Neuronal stem cell (in vitro differentiated cells): ENCODE data around the gene KRT6B.
"Not testable (repeated sequence)": the region's sequence is repeated elsewhere in the genome, so short reads cannot be mapped to it uniquely, and the experiment has no call there.

Source experiments
- DNase-seq: peaks from one replicate; pipeline ENCODE4 v3.0.0-alpha.2; 2013; ENCODE audit warnings: low spot score
- H2AFZ ChIP-seq: one replicate; pipeline ENCODE4 v1.6.1; 2013; ENCODE audit warnings: mild to moderate bottlenecking, low read length, inconsistent platforms
- H2AK5ac ChIP-seq: 2 replicates; pipeline ENCODE4 v1.6.1; 2013; ENCODE audit warnings: low read depth, mild to moderate bottlenecking, inconsistent platforms, low read length, moderate library complexity, mixed read lengths
- H2BK120ac ChIP-seq: 2 replicates; pipeline ENCODE4 v1.6.1; 2013; ENCODE audit warnings: low read depth, mild to moderate bottlenecking, inconsistent platforms, low read length, moderate library complexity, mixed read lengths
- H2BK12ac ChIP-seq: one replicate; pipeline ENCODE4 v1.6.1; 2013; ENCODE audit warnings: low read length, inconsistent platforms
- H2BK15ac ChIP-seq: 2 replicates; pipeline ENCODE4 v1.6.1; 2013; ENCODE audit warnings: mild to moderate bottlenecking, low read length, inconsistent platforms, mixed read lengths
- H2BK5ac ChIP-seq: one replicate; pipeline ENCODE4 v1.6.1; 2013; ENCODE audit warnings: inconsistent platforms, mild to moderate bottlenecking, low read length, moderate library complexity
- H3K14ac ChIP-seq: one replicate; pipeline ENCODE4 v1.6.1; 2013; ENCODE audit warnings: low read length, inconsistent platforms
- H3K18ac ChIP-seq: 2 replicates; pipeline ENCODE4 v1.6.1; 2013; ENCODE audit warnings: low read length, inconsistent platforms
- H3K23ac ChIP-seq: 2 replicates; pipeline ENCODE4 v1.6.1; 2013; ENCODE audit warnings: low read depth, mild to moderate bottlenecking, mixed read lengths, low read length, inconsistent platforms; ENCODE audit not compliant: poor library complexity
- H3K27ac ChIP-seq: replicated peaks from 3 replicates; pipeline ENCODE4 v1.5.1; 2013; ENCODE audit warnings: low read length, inconsistent platforms
- H3K27me3 ChIP-seq, 3 experiments: 2 replicates each; pipeline ENCODE4 v1.6.1; 2013; ENCODE audit warnings: low read length in 3 of 3, mild to moderate bottlenecking in 2 of 3, inconsistent platforms in 1 of 3, low read depth in 1 of 3, mixed read lengths in 1 of 3, moderate library complexity in 1 of 3; ENCODE audit not compliant: control insufficient read depth in 3 of 3, insufficient read depth in 3 of 3
- H3K36me3 ChIP-seq, 2 donors: replicated peaks in 1 of 2; 2 replicates each; pipeline ENCODE4 v1.6.1; 2013; ENCODE audit warnings: low read length in 2 of 2; ENCODE audit not compliant: control insufficient read depth in 2 of 2, insufficient read depth in 2 of 2
- H3K4ac ChIP-seq: 2 replicates; pipeline ENCODE4 v1.6.1; 2013; ENCODE audit warnings: inconsistent platforms, mild to moderate bottlenecking, low read length, moderate library complexity
- H3K4me1 ChIP-seq, 2 donors: 1 replicate in 1 of 2; 2 replicates in 1 of 2; pipeline ENCODE4 v1.6.1; 2013; ENCODE audit warnings: low read length in 2 of 2, low read depth in 1 of 2; ENCODE audit not compliant: control insufficient read depth in 2 of 2, insufficient read depth in 1 of 2
- H3K4me2 ChIP-seq: one replicate; pipeline ENCODE4 v1.6.1; 2013; ENCODE audit warnings: mild to moderate bottlenecking, low read length, inconsistent platforms; ENCODE audit not compliant: insufficient read depth, poor library complexity, severe bottlenecking
- H3K4me3 ChIP-seq, 2 donors: 2 replicates each; pipeline ENCODE4 v1.5.1; 2013; ENCODE audit warnings: low read length in 2 of 2, mild to moderate bottlenecking in 2 of 2, inconsistent platforms in 1 of 2, moderate library complexity in 1 of 2
- H3K79me1 ChIP-seq: one replicate; pipeline ENCODE4 v1.6.1; 2013; ENCODE audit warnings: low read depth, mild to moderate bottlenecking, inconsistent platforms, low read length, moderate library complexity
- H3K9ac ChIP-seq: one replicate; pipeline ENCODE4 v1.6.1; 2013; ENCODE audit warnings: mild to moderate bottlenecking, low read depth, low read length, inconsistent platforms; ENCODE audit not compliant: poor library complexity
- H3K9me3 ChIP-seq, 2 donors: replicated peaks in 1 of 2; 2 replicates each; pipeline versions ENCODE3 to v1.6.1; 2013; ENCODE audit warnings: low read length in 2 of 2, mild to moderate bottlenecking in 2 of 2, inconsistent platforms in 1 of 2, low read depth in 1 of 2, mixed read lengths in 1 of 2, moderate library complexity in 1 of 2; ENCODE audit not compliant: control insufficient read depth in 2 of 2, insufficient read depth in 1 of 2
- H4K8ac ChIP-seq: one replicate; pipeline ENCODE4 v1.6.1; 2013; ENCODE audit warnings: low read depth, mild to moderate bottlenecking, inconsistent platforms, low read length, moderate library complexity
- H4K91ac ChIP-seq: one replicate; pipeline ENCODE4 v1.6.1; 2013; ENCODE audit warnings: low read length, low read depth, mild to moderate bottlenecking, inconsistent platforms; ENCODE audit not compliant: poor library complexity
- WGBS, 2 donors: extraction: QIAGEN DNeasy Blood & Tissue Kit; methylation state at CpG; one replicate each; pipeline ENCODE4 v1.1.7; 2013; ENCODE audit warnings: missing lambda C conversion rate in 2 of 2, mixed read lengths in 1 of 2; ENCODE audit not compliant: insufficient read length in 2 of 2, insufficient replicate concordance in 1 of 2; ENCODE audit errors: extremely low coverage in 2 of 2; 5-methylcytosine and 5-hydroxymethylcytosine counted together

Gene KRT6B

GRCh38 chr12:52448228-52448627, 3.7 kb downstream of the KRT6B start:
- H3K14ac ChIP-seq, result no peak overlapping the region
- no peak overlapping the region for H2BK5ac ChIP-seq
- H3K79me1 ChIP-seq, result no peaks in the 10 kb centered on the region
- DNase-seq, result no peak
- H3K9ac ChIP-seq, result no peak overlapping the region
- H4K91ac ChIP-seq, result no peak overlapping the region
- H3K9me3 ChIP-seq, result no peaks in the 10 kb centered on the region
- H3K36me3 ChIP-seq, result no peaks in the 10 kb centered on the region
- H3K4me2 ChIP-seq, result no peak overlapping the region
- no peak overlapping the region for H2BK12ac ChIP-seq
- H3K4ac ChIP-seq, result no peak overlapping the region
- H3K4me3 ChIP-seq, result no peak overlapping the region
- WGBS, 2 donors, result no CpG with 5 or more reads among the region's 3 CpGs
- H3K27me3 ChIP-seq, result peaks cover 0 to 3% (median 0%) of the 10 kb centered on the region in 3 experiments
- no peak overlapping the region for H4K8ac ChIP-seq
- H3K4me1 ChIP-seq, result no peaks in the 10 kb centered on the region
- H2BK120ac ChIP-seq, result no peak overlapping the region
- H3K18ac ChIP-seq, result no peak overlapping the region
- no peak overlapping the region for H2BK15ac ChIP-seq
- H3K27ac ChIP-seq, result no peak overlapping the region
- H3K23ac ChIP-seq, result no peak overlapping the region
- no peak overlapping the region for H2AK5ac ChIP-seq
- no peak overlapping the region for H2AFZ ChIP-seq

DNA sequence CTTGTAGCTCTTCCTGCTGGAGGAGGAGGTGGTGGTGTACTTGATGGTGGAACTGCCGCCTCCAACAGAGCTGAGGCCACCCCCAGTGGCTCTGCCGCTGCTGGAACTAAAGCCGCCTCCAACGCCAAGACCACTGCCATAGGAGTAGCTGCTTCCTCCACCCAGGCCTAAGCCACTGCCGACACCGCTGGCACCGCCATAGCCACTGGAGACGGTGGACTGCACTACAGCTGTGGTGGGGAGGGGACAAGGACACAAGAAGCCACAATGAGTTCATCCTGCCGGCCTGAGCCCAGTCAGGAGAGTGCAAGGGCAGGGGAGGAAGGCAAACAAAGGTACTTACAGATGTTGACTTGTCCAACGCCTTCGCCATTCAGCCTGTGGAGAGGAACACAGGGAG, 4.8 kb downstream of the KRT6B start:
- not testable (repeated sequence) for H4K8ac ChIP-seq, H3K4me1 ChIP-seq, H3K27me3 ChIP-seq, H2BK5ac ChIP-seq, H2AFZ ChIP-seq, H2BK120ac ChIP-seq, H3K23ac ChIP-seq, H2BK12ac ChIP-seq, H3K27ac ChIP-seq, DNase-seq, H2AK5ac ChIP-seq, H4K91ac ChIP-seq, H3K14ac ChIP-seq, H3K4me3 ChIP-seq, H3K4me2 ChIP-seq, H3K9ac ChIP-seq, H3K9me3 ChIP-seq, H3K79me1 ChIP-seq, H3K36me3 ChIP-seq, H3K4ac ChIP-seq
- H3K18ac ChIP-seq, result peak overlapping the region; percentile 28
- no CpG with 5 or more reads among the region's 11 CpGs for WGBS, 2 donors
- peak overlapping the region; percentile 58 for H2BK15ac ChIP-seq

- no CpG with 5 or more reads among the region's 6 CpGs for WGBS, 2 donors
- no peak overlapping the region for H2BK15ac ChIP-seq
- no peak for DNase-seq
These were observed 5.4 kb downstream of the KRT6B start for GRCh38 chr12:52446367-52447045.

DNA sequence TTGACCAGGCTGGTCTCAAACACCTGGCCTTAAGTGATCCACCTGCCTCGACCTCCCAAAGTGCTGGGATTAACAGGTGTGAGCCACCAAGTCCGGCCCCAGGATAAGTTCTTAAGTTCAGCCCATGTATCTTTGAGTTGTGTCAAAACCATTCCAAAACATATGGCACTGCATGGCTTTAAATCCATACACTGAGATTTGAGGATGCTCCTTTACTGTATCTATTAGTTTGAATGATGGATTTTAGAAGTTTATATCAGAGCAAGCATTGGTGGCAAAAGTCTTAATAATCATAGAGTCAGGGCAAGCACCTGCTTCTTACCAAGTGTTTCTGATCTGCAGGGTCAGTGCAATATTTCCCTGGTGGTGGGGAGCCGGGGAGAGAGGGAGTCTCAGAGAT, 6.1 kb downstream of the KRT6B start:
- Histone ChIP-seq H3K79me1 (no peaks in the 10 kb centered on the region), H4K91ac (no peak overlapping the region), H3K4me3 (no peak overlapping the region), H4K8ac (no peak overlapping the region), H3K27me3 (no peaks in the 10 kb centered on the region), H2BK120ac (no peak overlapping the region), H2BK5ac (no peak overlapping the region), H3K23ac (no peak overlapping the region), H3K18ac (no peak overlapping the region), H3K4me1 (peaks cover 0 to 17% of the 10 kb centered on the region in 2 donors), H3K9me3 (no peaks in the 10 kb centered on the region), H3K27ac (no peak overlapping the region), H2AFZ (no peak overlapping the region), H2BK12ac (no peak overlapping the region), H3K4me2 (no peak overlapping the region), H3K14ac (no peak overlapping the region), H3K4ac (no peak overlapping the region), H3K9ac (no peak overlapping the region), H2BK15ac (no peak overlapping the region), H2AK5ac (no peak overlapping the region), H3K36me3 (no peaks in the 10 kb centered on the region)
- DNase-seq, result no peak
- WGBS, 2 donors, result no CpG with 5 or more reads among the region's 3 CpGs

More at GRCh38 chr12:52446367-52447045, 5.4 kb downstream of the KRT6B start:
- H3K27me3 ChIP-seq, result no peaks in the 10 kb centered on the region
- no peak overlapping the region for H3K4me3 ChIP-seq
- H2BK120ac ChIP-seq, result no peak overlapping the region
- H3K4me1 ChIP-seq, result peaks cover 0 to 12% of the 10 kb centered on the region in 2 donors
- H3K4ac ChIP-seq, result no peak overlapping the region
- H3K36me3 ChIP-seq, result no peaks in the 10 kb centered on the region
- no peak overlapping the region for H2AFZ ChIP-seq
- H2BK12ac ChIP-seq, result no peak overlapping the region
- H2AK5ac ChIP-seq, result no peak overlapping the region
- no peaks in the 10 kb centered on the region for H3K79me1 ChIP-seq
- no peak overlapping the region for H3K14ac ChIP-seq
- no peak overlapping the region for H3K27ac ChIP-seq
- no peak overlapping the region for H4K91ac ChIP-seq
- H4K8ac ChIP-seq, result no peak overlapping the region
- H2BK5ac ChIP-seq, result no peak overlapping the region
- H3K9ac ChIP-seq, result no peak overlapping the region
- no peak overlapping the region for H3K4me2 ChIP-seq
- H3K9me3 ChIP-seq, result no peaks in the 10 kb centered on the region
- H3K18ac ChIP-seq, result no peak overlapping the region
- H3K23ac ChIP-seq, result no peak overlapping the region
